Measurements from ENCODE around the gene TREML1. TPM values are rescaled to one million over a fixed set of nuclear protein-coding genes. Genes with fewer than 3 reads are reported as not detected.
"Not testable (repeated sequence)": the region's sequence is repeated elsewhere in the genome, so short reads cannot be mapped to it uniquely, and the experiment has no call there.

The TREML1 gene
- polyA plus RNA-seq, 4 donors = 0.07 to 0.16 TPM; not detected in 2

- FAIRE-seq (no peak), DNase-seq (no peak)
- WGBS, 3 donors = 72 to 81% (median 79%) methylated on average over 1 of the region's 1 CpG
- no peak overlapping the region for H3K27ac ChIP-seq (ENCODE audit: low read depth in 1 of 3, low read length in 2 of 3)
- peaks cover 0 to 3% (median 0%) of the 10 kb centered on the region in 3 donors for H3K36me3 ChIP-seq (ENCODE audit: control insufficient read depth in 3 of 3, insufficient read depth in 2 of 3, low read depth in 1 of 3, low read length in 3 of 3)
- H3K27me3 ChIP-seq (ENCODE audit: control insufficient read depth in 3 of 3, insufficient read depth in 3 of 3, low read length in 3 of 3) = no peaks in the 10 kb centered on the region
- no peaks in the 10 kb centered on the region for H3K9me3 ChIP-seq (ENCODE audit: control insufficient read depth in 2 of 2, insufficient read depth in 1 of 2, low read depth in 1 of 2, low read length in 1 of 2)
- H3K4me1 ChIP-seq (ENCODE audit: control insufficient read depth in 3 of 3, insufficient read depth in 2 of 3, low read depth in 1 of 3, low read length in 2 of 3) = no peaks in the 10 kb centered on the region
- no peak overlapping the region for H3K4me3 ChIP-seq (ENCODE audit: low read depth in 1 of 3, low read length in 3 of 3)
These were observed 34.6 kb downstream of the TREML1 start for GRCh38 chr6:41119508-41119907.

- DNase-seq; H3K9me3 ChIP-seq (ENCODE audit: control insufficient read depth in 2 of 2, insufficient read depth in 1 of 2, low read depth in 1 of 2, low read length in 1 of 2); H3K4me1 ChIP-seq (ENCODE audit: control insufficient read depth in 3 of 3, insufficient read depth in 2 of 3, low read depth in 1 of 3, low read length in 2 of 3); H3K27ac ChIP-seq (ENCODE audit: low read depth in 1 of 3, low read length in 2 of 3); H3K36me3 ChIP-seq (ENCODE audit: control insufficient read depth in 3 of 3, insufficient read depth in 2 of 3, low read depth in 1 of 3, low read length in 3 of 3); H3K4me3 ChIP-seq (ENCODE audit: low read depth in 1 of 3, low read length in 3 of 3); H3K27me3 ChIP-seq (ENCODE audit: control insufficient read depth in 3 of 3, insufficient read depth in 3 of 3, low read length in 3 of 3); FAIRE-seq: not testable (repeated sequence)
- 83 to 95% (median 93%) methylated on average over 2 of the region's 2 CpGs for WGBS, 3 donors
These were observed 39.1 kb downstream of the TREML1 start for GRCh38 chr6:41115027-41115426.

DNA sequence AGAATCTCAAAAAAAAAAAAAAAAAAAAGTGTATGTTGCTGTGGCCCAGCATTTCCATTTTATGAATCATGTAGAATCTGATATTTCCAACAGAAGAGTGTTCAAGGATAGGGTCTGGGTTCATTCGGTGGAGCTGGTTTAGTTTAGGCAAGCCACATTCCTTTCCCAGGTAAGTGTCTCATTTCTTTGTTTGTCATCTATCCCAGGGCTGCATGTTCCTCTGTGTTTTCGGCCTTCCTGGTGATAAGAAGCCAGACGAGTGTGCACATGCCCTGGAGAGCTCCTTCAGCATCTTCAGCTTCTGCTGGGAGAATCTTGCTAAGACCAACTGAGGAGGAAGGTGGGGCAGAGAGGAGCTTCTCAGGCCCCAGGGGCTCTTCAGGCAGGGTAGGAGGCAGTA, 43.1 kb downstream of the TREML1 start:
- Histone ChIP-seq H3K27me3 (ENCODE audit: control insufficient read depth in 3 of 3, insufficient read depth in 3 of 3, low read length in 3 of 3) (no peaks in the 10 kb centered on the region), H3K4me1 (ENCODE audit: control insufficient read depth in 3 of 3, insufficient read depth in 2 of 3, low read depth in 1 of 3, low read length in 2 of 3) (no peaks in the 10 kb centered on the region), H3K36me3 (ENCODE audit: control insufficient read depth in 3 of 3, insufficient read depth in 2 of 3, low read depth in 1 of 3, low read length in 3 of 3) (peaks cover 0 to 2% (median 0%) of the 10 kb centered on the region in 3 donors), H3K4me3 (ENCODE audit: low read depth in 1 of 3, low read length in 3 of 3) (no peak overlapping the region), H3K27ac (ENCODE audit: low read depth in 1 of 3, low read length in 2 of 3) (no peak overlapping the region), H3K9me3 (ENCODE audit: control insufficient read depth in 2 of 2, insufficient read depth in 1 of 2, low read depth in 1 of 2, low read length in 1 of 2) (no peaks in the 10 kb centered on the region)
- no peak for DNase-seq
- WGBS, 3 donors = 86 to 89% (median 87%) methylated on average over 3 of the region's 3 CpGs
- no peak for FAIRE-seq

DNA sequence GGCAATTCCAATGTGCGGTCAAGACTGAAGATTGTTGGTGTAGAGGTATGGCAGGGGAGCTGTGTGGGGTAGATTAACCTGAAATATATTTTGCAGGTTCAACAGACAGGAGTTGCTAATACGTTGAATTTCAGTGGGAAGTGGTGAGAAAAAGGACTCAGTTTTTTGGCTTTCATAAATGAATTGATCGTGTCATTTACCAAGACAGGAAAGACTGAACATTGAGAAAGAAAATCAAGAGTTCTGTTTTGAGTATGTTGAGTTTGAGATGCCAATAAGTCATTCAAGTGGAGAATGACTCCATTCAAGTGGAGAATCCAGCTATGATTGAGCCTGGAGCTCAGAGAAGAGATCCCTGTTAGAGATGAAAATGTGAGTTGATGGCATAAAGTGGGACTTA, 50.3 kb downstream of the TREML1 start:
- Histone ChIP-seq H3K27me3 (ENCODE audit: control insufficient read depth in 3 of 3, insufficient read depth in 3 of 3, low read length in 3 of 3) (no peaks in the 10 kb centered on the region), H3K36me3 (ENCODE audit: control insufficient read depth in 3 of 3, insufficient read depth in 2 of 3, low read depth in 1 of 3, low read length in 3 of 3) (peaks cover 4 to 10% (median 8%) of the 10 kb centered on the region in 3 donors), H3K9me3 (ENCODE audit: control insufficient read depth in 2 of 2, insufficient read depth in 1 of 2, low read depth in 1 of 2, low read length in 1 of 2) (no peaks in the 10 kb centered on the region), H3K4me3 (ENCODE audit: low read depth in 1 of 3, low read length in 3 of 3) (no peak overlapping the region), H3K4me1 (ENCODE audit: control insufficient read depth in 3 of 3, insufficient read depth in 2 of 3, low read depth in 1 of 3, low read length in 2 of 3) (no peaks in the 10 kb centered on the region), H3K27ac (ENCODE audit: low read depth in 1 of 3, low read length in 2 of 3) (no peak overlapping the region)
- 80 to 86% (median 84%) methylated on average over 3 of the region's 3 CpGs for WGBS, 3 donors
- DNase-seq = no peak
- FAIRE-seq = no peak

GRCh38 chr6:41100871-41101287, 53.3 kb downstream of the TREML1 start:
- DNase-seq (no peak), FAIRE-seq (no peak)
- Histone ChIP-seq H3K4me1 (ENCODE audit: control insufficient read depth in 3 of 3, insufficient read depth in 2 of 3, low read depth in 1 of 3, low read length in 2 of 3) (no peaks in the 10 kb centered on the region), H3K4me3 (ENCODE audit: low read depth in 1 of 3, low read length in 3 of 3) (no peak overlapping the region), H3K36me3 (ENCODE audit: control insufficient read depth in 3 of 3, insufficient read depth in 2 of 3, low read depth in 1 of 3, low read length in 3 of 3) (peaks cover 17 to 22% (median 18%) of the 10 kb centered on the region in 3 donors), H3K9me3 (ENCODE audit: control insufficient read depth in 2 of 2, insufficient read depth in 1 of 2, low read depth in 1 of 2, low read length in 1 of 2) (no peaks in the 10 kb centered on the region), H3K27ac (ENCODE audit: low read depth in 1 of 3, low read length in 2 of 3) (no peak overlapping the region), H3K27me3 (ENCODE audit: control insufficient read depth in 3 of 3, insufficient read depth in 3 of 3, low read length in 3 of 3) (no peaks in the 10 kb centered on the region)
- 82 to 96% (median 93%) methylated on average over 42 of the region's 42 CpGs for WGBS, 3 donors

Other genes with a start within 250 kb of the TREML1 start
- gene UNC5CL, start 115.1 kb downstream of the TREML1 start, polyA plus RNA-seq = 100 to 1,000 TPM in 1 of 4 donors, 10 to 100 TPM in 3; 31.9 to 123 (median 45.3) TPM
- gene TSPO2, start 111.9 kb downstream of the TREML1 start, polyA plus RNA-seq = 1 to 10 TPM in 3 of 4 donors, not detected in 1; 1.1 to 2.1 (median 1.9) TPM
- 1 to 10 TPM in 3 of 4 donors, under 1 TPM in 1; 0.64 to 5.1 (median 3.7) TPM for gene APOBEC2, start 101.1 kb downstream of the TREML1 start, polyA plus RNA-seq
- 10 to 100 TPM; 31.3 to 78.1 (median 43.6) TPM for gene OARD1, start 82.0 kb downstream of the TREML1 start, polyA plus RNA-seq
- gene NFYA, start 81.4 kb downstream of the TREML1 start, polyA plus RNA-seq = 10 to 100 TPM in 1 of 4 donors, 1 to 10 TPM in 3; 4.6 to 30.8 (median 7.2) TPM
- gene TREM2, start 8.8 kb upstream of the TREML1 start, polyA plus RNA-seq = under 1 TPM in 3 of 4 donors, not detected in 1; 0.16 to 0.81 (median 0.21) TPM
- under 1 TPM in 3 of 4 donors, not detected in 1; 0.10 to 0.27 (median 0.13) TPM for gene TREML2, start 46.8 kb upstream of the TREML1 start, polyA plus RNA-seq
- gene TREML4, start 74.0 kb upstream of the TREML1 start, polyA plus RNA-seq = not detected
- gene TREM1, start 132.3 kb upstream of the TREML1 start, polyA plus RNA-seq = 1 to 10 TPM in 2 of 4 donors, under 1 TPM in 1, not detected in 1; 0.04 to 1.8 (median 1.1) TPM
- under 1 TPM in 1 of 4 donors, not detected in 3; 0.65 TPM for gene NCR2, start 181.3 kb upstream of the TREML1 start, polyA plus RNA-seq